ENCODE measurements around the gene KCNN3. TPM values are rescaled to one million over a fixed set of nuclear protein-coding genes. Genes with fewer than 3 reads are reported as not detected.

Gene KCNN3
- total and polyA plus RNA-seq, 2 donors (not counting 1 experiment from before 2014, with no cell fraction given) = 0.17 to 0.82 TPM

GRCh38 chr1:154773551-154773950, 96.5 kb downstream of the KCNN3 start:
- DNase-seq (no peak), ATAC-seq (ENCODE audit: low read depth) (no peak)
- Histone ChIP-seq H2AFZ (ENCODE audit: insufficient read depth, low read depth, low read length, poor library complexity, severe bottlenecking) (no peak overlapping the region), H3K4me3 (ENCODE audit: control extremely low read depth in 1 of 5, extremely low read depth in 1 of 5, insufficient read depth in 1 of 5, low read depth in 2 of 5, low read length in 4 of 5) (no peak overlapping the region), H3K4me1 (ENCODE audit: control insufficient read depth in 2 of 2, insufficient read depth in 2 of 2, low read length in 2 of 2) (peaks cover 8 to 12% of the 10 kb centered on the region in 2 donors), H3K36me3 (replicated peaks in 1 of 2; ENCODE audit: control extremely low read depth in 1 of 2, control insufficient read depth in 1 of 2, extremely low read depth in 1 of 2, insufficient read depth in 2 of 2, low read length in 1 of 2) (no peaks in the 10 kb centered on the region), H3K79me2 (ENCODE audit: control insufficient read depth, insufficient read depth, low read length) (no peaks in the 10 kb centered on the region), H3K27me3 (replicated peaks in 1 of 4; ENCODE audit: control extremely low read depth in 1 of 4, control insufficient read depth in 3 of 4, insufficient read depth in 4 of 4, low read length in 3 of 4) (no peaks in the 10 kb centered on the region), H3K27ac (ENCODE audit: low read length in 2 of 2) (no peak overlapping the region), H3K9ac (ENCODE audit: low read length) (no peak overlapping the region), H3K9me3 (ENCODE audit: control extremely low read depth in 1 of 3, control insufficient read depth in 2 of 3, insufficient read depth in 1 of 3, low read length in 2 of 3) (no peaks in the 10 kb centered on the region), H3K4me2 (replicated peaks; ENCODE audit: low read depth, low read length, poor library complexity, severe bottlenecking) (no peak overlapping the region), H4K20me1 (ENCODE audit: control insufficient read depth, insufficient read depth, low read length, poor library complexity, severe bottlenecking) (no peaks in the 10 kb centered on the region)
- ChIA-PET CTCF (no interaction called here), POLR2A (no interaction called here)
- TF ChIP-seq, protein P1, sequence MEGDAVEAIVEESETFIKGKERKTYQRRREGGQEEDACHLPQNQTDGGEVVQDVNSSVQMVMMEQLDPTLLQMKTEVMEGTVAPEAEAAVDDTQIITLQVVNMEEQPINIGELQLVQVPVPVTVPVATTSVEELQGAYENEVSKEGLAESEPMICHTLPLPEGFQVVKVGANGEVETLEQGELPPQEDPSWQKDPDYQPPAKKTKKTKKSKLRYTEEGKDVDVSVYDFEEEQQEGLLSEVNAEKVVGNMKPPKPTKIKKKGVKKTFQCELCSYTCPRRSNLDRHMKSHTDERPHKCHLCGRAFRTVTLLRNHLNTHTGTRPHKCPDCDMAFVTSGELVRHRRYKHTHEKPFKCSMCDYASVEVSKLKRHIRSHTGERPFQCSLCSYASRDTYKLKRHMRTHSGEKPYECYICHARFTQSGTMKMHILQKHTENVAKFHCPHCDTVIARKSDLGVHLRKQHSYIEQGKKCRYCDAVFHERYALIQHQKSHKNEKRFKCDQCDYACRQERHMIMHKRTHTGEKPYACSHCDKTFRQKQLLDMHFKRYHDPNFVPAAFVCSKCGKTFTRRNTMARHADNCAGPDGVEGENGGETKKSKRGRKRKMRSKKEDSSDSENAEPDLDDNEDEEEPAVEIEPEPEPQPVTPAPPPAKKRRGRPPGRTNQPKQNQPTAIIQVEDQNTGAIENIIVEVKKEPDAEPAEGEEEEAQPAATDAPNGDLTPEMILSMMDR (IDR thresholded peaks at IDR 0.05) = no peak
- TF ChIP-seq EZH2 (IDR thresholded peaks at IDR 0.05; ENCODE audit: borderline replicate concordance, insufficient read depth, low read depth, low read length, poor library complexity, severe bottlenecking) = no peak
- peaks cover 6% of the 10 kb centered on the region for H3K27me3 Mint-ChIP-seq
- 100% methylated on average over 1 of the region's 2 CpGs for WGBS (ENCODE audit: insufficient coverage)
- intact Hi-C loops (cut with micrococcal nuclease) = no loop called here
- no peaks in the 10 kb centered on the region for H3K9me3 Mint-ChIP-seq (ENCODE audit: insufficient read depth)
- peaks cover 11% of the 10 kb centered on the region for H3K4me1 Mint-ChIP-seq
- no peak overlapping the region for H3K4me3 Mint-ChIP-seq
- no peak overlapping the region for H3K27ac Mint-ChIP-seq

- 84% methylated on average over 7 of the region's 17 CpGs for WGBS (ENCODE audit: insufficient coverage)
- Mint-ChIP-seq H3K27ac (no peak overlapping the region), H3K27me3 (peaks cover 6% of the 10 kb centered on the region), H3K4me1 (peaks cover 11% of the 10 kb centered on the region), H3K4me3 (no peak overlapping the region), H3K9me3 (ENCODE audit: insufficient read depth) (no peaks in the 10 kb centered on the region)
- DNase-seq (no peak), ATAC-seq (ENCODE audit: low read depth) (no peak)
- POLR2A ChIA-PET = no interaction called here
- Histone ChIP-seq H2AFZ (ENCODE audit: insufficient read depth, low read depth, low read length, poor library complexity, severe bottlenecking) (no peak overlapping the region), H3K27ac (ENCODE audit: low read length in 2 of 2) (no peak overlapping the region), H3K4me1 (ENCODE audit: control insufficient read depth in 2 of 2, insufficient read depth in 2 of 2, low read length in 2 of 2) (peaks cover 8 to 12% of the 10 kb centered on the region in 2 donors), H3K27me3 (replicated peaks in 1 of 4; ENCODE audit: control extremely low read depth in 1 of 4, control insufficient read depth in 3 of 4, insufficient read depth in 4 of 4, low read length in 3 of 4) (no peaks in the 10 kb centered on the region), H3K9ac (ENCODE audit: low read length) (no peak overlapping the region), H3K4me3 (ENCODE audit: control extremely low read depth in 1 of 5, extremely low read depth in 1 of 5, insufficient read depth in 1 of 5, low read depth in 2 of 5, low read length in 4 of 5) (no peak overlapping the region), H4K20me1 (ENCODE audit: control insufficient read depth, insufficient read depth, low read length, poor library complexity, severe bottlenecking) (no peaks in the 10 kb centered on the region), H3K36me3 (replicated peaks in 1 of 2; ENCODE audit: control extremely low read depth in 1 of 2, control insufficient read depth in 1 of 2, extremely low read depth in 1 of 2, insufficient read depth in 2 of 2, low read length in 1 of 2) (no peaks in the 10 kb centered on the region), H3K79me2 (ENCODE audit: control insufficient read depth, insufficient read depth, low read length) (no peaks in the 10 kb centered on the region), H3K4me2 (replicated peaks; ENCODE audit: low read depth, low read length, poor library complexity, severe bottlenecking) (no peak overlapping the region), H3K9me3 (ENCODE audit: control extremely low read depth in 1 of 3, control insufficient read depth in 2 of 3, insufficient read depth in 1 of 3, low read length in 2 of 3) (no peaks in the 10 kb centered on the region)
- intact Hi-C loops (cut with micrococcal nuclease) = no loop called here
- CTCF ChIA-PET = interaction anchor here (1.5 kb wide), 1 partner anchor 12 kb away, joined by 5 read pairs; no protein-coding TSS in a partner anchor
- TF ChIP-seq, protein P1 (IDR thresholded peaks at IDR 0.05) = no peak
- TF ChIP-seq EZH2 (IDR thresholded peaks at IDR 0.05; ENCODE audit: borderline replicate concordance, insufficient read depth, low read depth, low read length, poor library complexity, severe bottlenecking) = no peak
Observed at GRCh38 chr1:154772606-154773506, 97.2 kb downstream of the KCNN3 start.

All from B cell (primary cell).